GM19043 (cell line): ENCODE measurements around the gene STARD3.
"Not testable (repeated sequence)": the region's sequence is repeated elsewhere in the genome, so short reads cannot be mapped to it uniquely, and the experiment has no call there.

Experiments used
- ATAC-seq: cut with Tn5 transposase; IDR thresholded peaks from one replicate; pipeline ENCODE4 v1.9.1; 2021; ENCODE audit warnings: low read depth; ENCODE audit not compliant: unreplicated experiment

The STARD3 gene

DNA sequence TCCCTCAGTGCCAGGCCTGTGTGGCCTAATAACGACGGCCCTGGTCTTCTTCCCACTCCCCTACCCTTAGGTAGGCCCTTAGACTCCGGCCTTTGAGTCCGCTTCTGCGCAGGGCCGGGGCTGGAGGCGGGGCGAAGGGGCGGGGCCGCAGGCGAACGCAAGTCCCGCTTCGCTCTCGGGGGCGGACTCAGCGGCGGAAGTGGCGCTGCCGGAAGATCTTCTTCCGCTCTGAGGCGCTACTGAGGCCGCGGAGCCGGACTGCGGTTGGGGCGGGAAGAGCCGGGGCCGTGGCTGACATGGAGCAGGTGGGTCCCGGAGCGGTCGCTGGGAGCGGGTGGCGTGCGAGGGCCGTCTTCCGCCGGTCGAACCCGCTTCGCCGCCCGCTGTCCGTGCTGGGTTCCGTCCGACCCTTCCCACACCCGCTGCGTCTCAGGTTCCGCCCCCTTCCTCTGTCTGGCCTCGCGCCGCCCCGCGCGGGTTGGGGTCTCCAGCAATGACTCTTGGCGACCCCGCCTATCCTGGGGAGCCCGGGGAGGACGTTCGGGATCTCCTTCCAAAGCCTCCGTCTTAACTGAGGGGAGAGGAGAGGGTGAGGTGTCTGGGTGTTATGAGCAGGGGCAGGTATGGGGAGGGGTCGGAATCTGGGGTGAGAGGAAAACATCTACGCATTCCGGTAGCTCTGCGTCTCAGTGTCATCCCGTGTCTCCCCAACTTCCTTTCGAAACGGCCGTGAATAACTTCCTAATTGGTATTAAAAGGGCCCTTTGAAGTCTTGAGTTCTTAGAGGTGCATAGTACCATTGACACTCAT lies at the start of gene STARD3:
Gene STARD3, plus strand, starts transcription at position 218 of the 810 bp plus-strand sequence. CDS start 16,388 bp downstream, outside the sequence.
- ATAC-seq, result peak; percentile 82

GRCh38 chr17:39590180-39590579 lies 46.8 kb upstream of the STARD3 start:
- not testable (repeated sequence) for ATAC-seq

- no peak for ATAC-seq
These were observed 44.7 kb upstream of the STARD3 start for GRCh38 chr17:39591958-39592954.

DNA sequence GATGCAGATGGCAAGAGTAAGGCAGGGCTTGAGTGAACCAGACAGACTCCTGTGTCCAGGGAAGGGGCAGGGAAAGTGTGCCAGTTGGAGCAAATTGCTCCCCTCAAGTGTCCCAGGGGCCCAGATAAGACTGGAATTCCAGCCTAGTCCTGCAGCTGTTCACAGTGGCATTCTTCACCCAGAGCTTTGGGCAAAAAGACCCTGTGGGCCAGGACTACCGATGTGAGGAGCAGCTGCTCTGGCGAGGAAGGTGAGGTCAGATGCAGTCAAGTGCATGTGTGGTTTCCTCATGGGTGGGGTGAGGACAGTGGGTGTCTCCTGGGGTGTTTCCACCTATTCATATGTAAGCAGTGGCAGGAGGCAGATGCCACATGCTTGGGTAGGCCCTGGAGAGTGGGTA lies 43.6 kb upstream of the STARD3 start:
- ATAC-seq, result no peak

GRCh38 chr17:39595294-39595693 lies 41.6 kb upstream of the STARD3 start:
- ATAC-seq, result no peak

DNA sequence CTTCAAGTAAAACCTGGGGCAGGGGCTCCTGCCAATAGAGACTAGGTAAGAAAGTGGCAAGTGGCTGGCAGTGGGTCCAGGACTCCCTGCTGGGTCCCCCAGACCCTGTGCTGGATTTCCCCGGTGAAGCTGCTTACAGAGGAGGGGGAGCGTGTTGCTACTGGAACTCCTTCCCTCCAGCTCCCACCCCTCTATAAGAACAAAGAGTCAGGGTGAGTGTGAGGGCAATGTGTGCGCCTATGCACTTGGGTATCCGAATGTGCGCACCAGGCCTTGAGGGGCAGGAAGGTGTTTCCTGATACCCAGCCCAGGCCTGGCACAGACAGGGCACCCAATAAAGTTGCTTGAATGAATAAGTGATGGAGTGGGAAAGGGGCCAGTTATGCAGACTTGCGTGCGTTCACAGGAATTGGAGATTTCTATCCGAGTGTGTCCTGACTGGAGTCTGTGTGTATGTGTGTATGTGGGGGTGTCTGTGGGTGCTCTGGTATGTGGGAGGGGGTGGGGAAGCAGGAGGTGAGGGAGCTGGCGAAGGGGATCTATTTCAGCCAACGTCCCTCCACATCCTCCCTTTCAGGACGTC lies 40.9 kb upstream of the STARD3 start:
- no peak for ATAC-seq

- ATAC-seq, result no peak
These were observed 40.2 kb upstream of the STARD3 start for GRCh38 chr17:39596543-39597267.

GRCh38 chr17:39597372-39598046 lies 39.4 kb upstream of the STARD3 start:
- no peak for ATAC-seq

GRCh38 chr17:39598047-39598481 lies 38.9 kb upstream of the STARD3 start:
- no peak for ATAC-seq

GRCh38 chr17:39598630-39599003 lies 38.3 kb upstream of the STARD3 start:
- no peak for ATAC-seq

DNA sequence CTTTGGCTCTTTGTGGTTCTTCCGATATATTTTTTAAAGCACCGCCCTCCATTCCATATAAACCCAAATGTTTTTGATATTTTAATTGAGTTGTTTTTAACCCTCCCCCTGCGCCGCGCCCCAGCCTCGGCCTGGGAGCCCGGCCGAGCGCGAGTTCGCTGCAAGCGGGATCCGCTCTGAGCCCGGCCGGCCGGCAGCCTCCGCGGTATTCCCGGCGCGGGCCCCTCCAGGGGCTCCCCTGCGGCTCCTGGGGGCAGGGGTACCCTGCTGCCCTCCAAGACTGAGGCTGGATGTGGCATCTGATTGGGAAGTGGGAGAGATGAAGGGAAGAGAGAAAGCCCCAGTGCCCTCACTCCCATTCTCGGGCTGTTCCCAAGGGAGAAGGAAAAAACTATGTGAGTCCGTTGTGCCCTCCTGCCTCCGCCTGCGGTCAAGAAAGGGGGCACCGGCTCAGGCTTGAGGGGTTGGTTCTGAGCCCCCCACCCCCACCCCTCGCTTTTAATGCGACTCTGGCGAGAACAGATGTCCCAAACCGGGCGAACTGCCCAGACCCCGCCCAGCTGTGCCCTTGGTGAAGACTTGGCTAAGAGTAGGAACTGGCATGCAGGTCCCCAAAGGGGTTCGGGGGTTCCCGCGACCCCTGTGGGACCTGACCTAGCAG lies 37.8 kb upstream of the STARD3 start:
- ATAC-seq, result no peak

DNA sequence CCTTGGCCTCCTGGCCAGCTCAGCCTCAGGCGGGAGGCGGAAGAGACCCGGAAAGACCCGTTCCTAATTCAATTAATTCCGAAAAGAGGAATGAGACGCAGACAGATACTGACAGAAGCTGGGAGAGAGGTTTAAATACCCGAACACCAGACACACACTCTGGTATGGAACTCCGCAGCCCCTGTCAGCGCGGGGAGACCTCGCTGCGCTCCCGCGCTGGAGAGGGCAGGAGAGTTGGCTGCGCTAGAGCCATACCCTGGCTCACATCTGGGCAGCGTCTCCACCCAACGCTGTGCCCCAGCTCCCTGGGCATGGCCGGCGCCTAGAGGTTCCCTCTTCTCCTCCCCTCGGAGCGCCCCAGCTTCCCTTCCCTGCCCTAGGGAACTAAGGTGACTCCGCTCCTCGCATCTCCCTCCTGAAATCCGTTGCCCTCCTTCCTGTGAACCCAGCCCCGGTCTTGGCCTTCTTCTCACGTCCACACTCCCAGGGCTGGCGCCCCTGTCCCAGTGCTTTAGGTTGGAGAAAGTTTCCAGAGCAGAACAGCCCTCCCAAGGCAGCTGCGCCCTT lies 37.2 kb upstream of the STARD3 start:
- no peak for ATAC-seq

DNA sequence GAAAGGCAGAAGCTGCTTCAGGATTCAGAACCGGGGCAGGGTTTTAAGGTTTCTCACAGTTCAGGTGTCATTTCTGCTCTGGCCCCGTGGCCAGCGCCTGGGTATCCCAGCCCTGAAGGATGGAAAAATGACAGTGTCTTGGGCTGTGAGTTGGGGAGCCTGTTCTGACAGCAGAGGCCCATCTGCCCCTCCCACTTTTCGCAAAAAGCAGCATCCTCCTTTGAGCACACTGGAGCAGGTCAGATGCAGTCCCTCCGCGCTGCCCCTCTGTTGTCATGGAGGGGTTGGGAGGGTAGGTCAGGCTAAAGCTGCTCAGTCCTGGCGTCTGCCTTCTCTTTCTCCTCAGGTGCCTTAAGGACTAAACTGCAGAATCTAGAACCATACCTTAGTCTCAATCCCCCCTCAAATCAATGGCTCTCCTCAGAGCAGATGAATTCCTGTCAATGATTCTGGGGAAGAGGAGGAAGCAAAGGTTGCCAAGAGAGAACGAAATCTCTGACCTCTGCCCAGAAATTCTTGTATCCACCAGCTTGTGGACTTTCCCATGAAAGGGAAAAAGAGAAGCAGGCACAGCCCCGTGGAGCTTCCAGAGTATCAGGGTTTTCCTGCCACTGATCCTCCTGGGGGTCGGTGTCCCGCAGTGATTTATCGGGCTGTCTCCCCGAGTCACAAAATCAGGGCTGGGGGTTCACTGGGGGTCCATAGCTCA lies 36.5 kb upstream of the STARD3 start:
- no peak for ATAC-seq

- ATAC-seq, result no peak
These were observed 35.8 kb upstream of the STARD3 start for GRCh38 chr17:39600997-39601597.

DNA sequence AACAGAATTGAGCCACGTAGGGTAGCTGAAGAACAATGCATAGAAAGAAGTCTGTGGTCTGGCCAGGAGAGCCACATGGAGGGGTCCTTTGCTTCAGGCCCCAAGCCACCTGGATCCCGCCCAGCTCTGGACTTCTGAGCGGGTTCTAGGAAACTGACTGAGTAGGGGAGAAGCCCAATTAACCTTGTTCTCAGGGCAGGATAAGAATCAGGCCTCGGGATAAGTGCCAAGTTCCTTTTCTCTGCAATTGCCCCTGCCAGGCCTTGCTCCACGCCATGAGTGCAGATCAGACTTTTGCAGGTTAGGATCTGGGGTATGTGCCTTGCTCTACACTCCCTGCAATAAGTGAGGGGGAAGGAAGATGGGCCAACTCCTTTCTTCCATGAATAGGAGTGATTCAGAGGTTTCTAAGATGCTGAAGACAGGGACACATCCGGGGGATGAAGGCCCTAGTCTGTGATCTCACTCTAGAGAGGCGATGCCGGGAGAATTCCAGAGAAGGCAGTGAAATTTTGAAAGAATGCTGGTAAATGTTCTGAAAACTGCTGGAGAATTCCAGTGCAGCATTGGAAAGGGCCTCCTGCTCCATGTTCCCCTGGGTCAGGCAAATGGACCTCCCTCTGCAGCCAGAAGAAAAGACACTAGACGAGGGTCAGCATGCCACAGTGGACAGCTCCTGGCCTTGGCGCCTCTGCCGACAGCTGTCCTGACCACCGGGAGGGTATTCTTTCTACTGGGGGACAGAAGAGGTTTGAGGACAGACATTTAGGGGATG lies 35.0 kb upstream of the STARD3 start:
- ATAC-seq, result no peak

- no peak for ATAC-seq
These were observed 34.2 kb upstream of the STARD3 start for GRCh38 chr17:39602533-39603303.
